Activated CD8-positive, alpha-beta T cell treated with anti-CD3 and anti-CD28 coated beads for 36 hours (primary cell): ENCODE data around the gene TMEM40. TPM values are rescaled to one million over a fixed set of nuclear protein-coding genes. Genes with fewer than 3 reads are reported as not detected.
"Not testable (repeated sequence)": the region's sequence is repeated elsewhere in the genome, so short reads cannot be mapped to it uniquely, and the experiment has no call there.

Experiments used
- ATAC-seq: fragments of 200-7000 bp; cut with Tn5 transposase; one replicate; pipeline ENCODE4 v1.10.0; 2021; ENCODE audit warnings: mild to moderate bottlenecking, moderate library complexity
- CTCF ChIA-PET: fragments of 350-600 bp; sonication (Branson Sonifier 250); formaldehyde crosslinking; loops from one replicate; lab custom pipeline; 2021; ENCODE audit warnings: antibody characterized with exemption; lab: Charles Lee
- POLR2A ChIA-PET: fragments of 350-600 bp; sonication (Branson Sonifier 250); formaldehyde crosslinking; loops from one replicate; lab custom pipeline; 2021; ENCODE audit warnings: antibody characterized with exemption; lab: Charles Lee
- DNase-seq: peaks from one replicate; pipeline ENCODE4 v3.0.0-alpha.2; 2020
- H3K27ac Mint-ChIP-seq: one replicate; pipeline ENCODE4 v1.8.0; 2021; ENCODE audit warnings: mild to moderate bottlenecking, mixed read lengths
- H3K27me3 Mint-ChIP-seq: one replicate; pipeline ENCODE4 v1.8.0; 2021; ENCODE audit warnings: mixed read lengths
- H3K36me3 Mint-ChIP-seq: one replicate; pipeline ENCODE4 v1.8.0; 2021; ENCODE audit warnings: low read depth, mixed read lengths
- H3K4me1 Mint-ChIP-seq: one replicate; pipeline ENCODE4 v1.8.0; 2021; ENCODE audit warnings: low read depth, mixed read lengths
- H3K4me3 Mint-ChIP-seq: one replicate; pipeline ENCODE4 v1.8.0; 2021; ENCODE audit warnings: mild to moderate bottlenecking, moderate library complexity, mixed read lengths
- H3K9me3 Mint-ChIP-seq: one replicate; pipeline ENCODE4 v1.8.0; 2021; ENCODE audit warnings: mixed read lengths
- intact Hi-C: fragments of 100-400 bp; cut with micrococcal nuclease; formaldehyde crosslinking; loops from one replicate; pipeline ENCODE4 v1.10.0; 2022
- total RNA-seq, 2 experiments: library from RNA; stranded (reverse); gene quantifications; one replicate each; pipeline ENCODE4 v1.2.3, GENCODE V29; 2021
- TF ChIP-seq, protein P1 (sequence below): fragments of 200-600 bp; IDR thresholded peaks from one replicate; pipeline ENCODE4 v1.8.0; 2022; ENCODE audit warnings: antibody characterized with exemption, mild to moderate bottlenecking

TMEM40 gene
- total RNA-seq, 2 experiments from 2014 or later = not detected

DNA sequence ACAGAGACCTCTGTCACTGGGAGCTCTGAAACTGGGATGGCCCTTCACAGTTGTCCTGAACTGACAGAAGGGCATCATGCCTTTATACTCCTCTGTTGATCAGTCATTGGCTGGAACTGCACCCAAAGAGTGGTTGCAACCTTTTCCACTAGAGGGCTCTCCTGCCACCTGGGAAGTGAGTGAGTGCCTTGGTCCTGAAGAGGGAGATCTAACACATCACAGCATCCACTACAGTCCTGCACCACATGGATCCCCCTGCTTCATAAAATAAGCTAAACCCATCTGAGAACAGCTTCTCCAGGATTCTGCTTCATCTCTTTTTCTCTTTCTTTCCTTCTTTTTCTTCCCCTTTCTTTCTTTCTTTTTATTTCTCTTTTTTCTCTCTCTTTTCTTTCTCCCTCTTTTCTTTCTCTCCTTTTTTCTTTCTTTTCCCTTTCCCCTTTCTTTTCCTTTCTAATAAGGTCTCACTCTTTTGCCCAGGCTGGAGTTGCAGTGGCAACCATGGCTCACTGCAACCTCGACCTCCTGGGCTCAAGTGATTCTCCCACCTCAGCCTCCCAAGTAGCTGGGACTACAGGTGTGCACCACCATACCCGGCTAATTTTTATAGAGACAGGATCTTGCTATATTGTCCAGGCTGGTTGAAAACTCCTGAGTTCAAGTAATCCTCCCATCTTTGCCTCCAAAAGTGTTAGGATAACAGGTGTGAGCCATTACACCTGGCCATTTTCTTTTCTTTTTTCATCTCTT is 52.4 kb downstream of the TMEM40 start:
- CTCF ChIA-PET = interaction anchor here (0.5 to 2.9 kb wide), 20 partner anchors 10 to 765 kb away, joined by 3 to 12 read pairs (median 4); partner anchors contain the start of gene TSEN2
- TF ChIP-seq, protein P1, sequence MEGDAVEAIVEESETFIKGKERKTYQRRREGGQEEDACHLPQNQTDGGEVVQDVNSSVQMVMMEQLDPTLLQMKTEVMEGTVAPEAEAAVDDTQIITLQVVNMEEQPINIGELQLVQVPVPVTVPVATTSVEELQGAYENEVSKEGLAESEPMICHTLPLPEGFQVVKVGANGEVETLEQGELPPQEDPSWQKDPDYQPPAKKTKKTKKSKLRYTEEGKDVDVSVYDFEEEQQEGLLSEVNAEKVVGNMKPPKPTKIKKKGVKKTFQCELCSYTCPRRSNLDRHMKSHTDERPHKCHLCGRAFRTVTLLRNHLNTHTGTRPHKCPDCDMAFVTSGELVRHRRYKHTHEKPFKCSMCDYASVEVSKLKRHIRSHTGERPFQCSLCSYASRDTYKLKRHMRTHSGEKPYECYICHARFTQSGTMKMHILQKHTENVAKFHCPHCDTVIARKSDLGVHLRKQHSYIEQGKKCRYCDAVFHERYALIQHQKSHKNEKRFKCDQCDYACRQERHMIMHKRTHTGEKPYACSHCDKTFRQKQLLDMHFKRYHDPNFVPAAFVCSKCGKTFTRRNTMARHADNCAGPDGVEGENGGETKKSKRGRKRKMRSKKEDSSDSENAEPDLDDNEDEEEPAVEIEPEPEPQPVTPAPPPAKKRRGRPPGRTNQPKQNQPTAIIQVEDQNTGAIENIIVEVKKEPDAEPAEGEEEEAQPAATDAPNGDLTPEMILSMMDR = peak; percentile 81

DNA sequence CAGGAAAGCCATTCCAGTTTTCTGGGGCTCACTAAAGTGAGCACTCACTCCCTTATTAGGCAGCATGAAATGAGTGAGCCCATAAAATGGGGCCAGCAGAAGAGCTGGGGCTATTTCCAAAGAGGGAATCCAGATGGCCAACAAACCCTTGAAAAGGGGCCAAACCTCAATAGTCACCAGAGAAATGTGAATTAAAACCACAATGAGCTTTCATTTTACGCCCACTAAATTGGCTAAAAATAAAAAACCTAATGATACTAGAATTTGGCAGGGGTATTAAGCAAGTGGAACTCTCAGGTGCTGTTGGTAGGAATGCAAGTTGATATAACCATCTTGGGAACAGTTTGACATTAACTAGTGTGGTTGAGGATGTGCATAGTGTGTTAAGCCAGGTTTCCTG is 53.1 kb downstream of the TMEM40 start:
- TF ChIP-seq, protein P1 = no peak
- Mint-ChIP-seq H3K27ac (no peak overlapping the region), H3K4me1 (peaks cover 2% of the 10 kb centered on the region), H3K4me3 (no peak overlapping the region), H3K9me3 (no peaks in the 10 kb centered on the region), H3K36me3 (no peaks in the 10 kb centered on the region), H3K27me3 (no peaks in the 10 kb centered on the region)
- ChIA-PET CTCF (interaction anchor here (1.0 to 2.9 kb wide), 11 partner anchors 9 to 138 kb away, joined by 3 to 12 read pairs (median 5); no protein-coding TSS in a partner anchor), POLR2A (interaction anchor here (0.9 kb wide), 1 partner anchor 44 kb away, joined by 3 read pairs; no protein-coding TSS in a partner anchor)
- no peak for DNase-seq
- intact Hi-C loops = no loop called here
- ATAC-seq = no peak

More for the DNA sequence above, 52.4 kb downstream of the TMEM40 start:
- intact Hi-C loops = no loop called here
- peak; percentile 99 for ATAC-seq
- DNase-seq = peak; percentile 75
- no peaks in the 10 kb centered on the region for H3K27me3 Mint-ChIP-seq
- H3K4me3 Mint-ChIP-seq = no peak overlapping the region
- H3K36me3 Mint-ChIP-seq = no peaks in the 10 kb centered on the region
- POLR2A ChIA-PET = interaction anchor here (0.9 kb wide), 1 partner anchor 45 kb away, joined by 3 read pairs; no protein-coding TSS in a partner anchor
- H3K4me1 Mint-ChIP-seq = peaks cover 2% of the 10 kb centered on the region
- no peaks in the 10 kb centered on the region for H3K9me3 Mint-ChIP-seq
- H3K27ac Mint-ChIP-seq = no peak overlapping the region

DNA sequence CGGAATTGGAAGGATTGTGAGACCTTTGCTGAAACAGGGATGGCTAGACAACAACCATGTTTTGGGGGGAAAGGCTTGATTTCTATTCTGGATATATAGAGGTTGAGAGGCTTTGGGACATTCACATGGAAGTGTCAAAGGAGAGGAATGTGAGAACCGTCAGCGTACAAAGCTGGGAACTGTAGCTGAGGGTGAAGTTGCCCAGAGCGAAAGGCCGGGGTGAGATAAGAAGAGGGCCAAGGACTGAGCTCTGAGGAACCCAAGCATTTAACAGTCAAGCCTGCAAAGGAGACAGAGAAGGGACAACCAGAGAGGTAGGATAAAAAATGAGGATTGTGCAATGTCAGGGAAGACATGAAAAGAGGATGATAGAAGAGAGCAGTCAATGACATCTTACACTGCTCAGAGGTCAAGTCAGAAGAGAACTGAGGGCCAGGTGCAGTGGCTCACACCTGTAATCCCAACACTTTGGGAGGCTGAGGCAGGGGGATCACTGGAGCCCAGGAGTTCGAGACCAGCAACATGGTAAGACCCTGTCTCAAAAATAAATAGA is 53.6 kb downstream of the TMEM40 start:
- POLR2A ChIA-PET = interaction anchor here (0.9 kb wide), 1 partner anchor 43 kb away, joined by 3 read pairs; no protein-coding TSS in a partner anchor
- TF ChIP-seq, protein P1 = no peak
- DNase-seq (no peak), ATAC-seq (no peak)
- Mint-ChIP-seq H3K36me3 (no peaks in the 10 kb centered on the region), H3K4me3 (no peak overlapping the region), H3K27me3 (no peaks in the 10 kb centered on the region), H3K27ac (no peak overlapping the region), H3K4me1 (peaks cover 2% of the 10 kb centered on the region), H3K9me3 (no peaks in the 10 kb centered on the region)
- CTCF ChIA-PET = interaction anchor here (1.6 to 2.9 kb wide), 5 partner anchors 8 to 105 kb away, joined by 5 to 12 read pairs (median 7); no protein-coding TSS in a partner anchor
- intact Hi-C loops = no loop called here

DNA sequence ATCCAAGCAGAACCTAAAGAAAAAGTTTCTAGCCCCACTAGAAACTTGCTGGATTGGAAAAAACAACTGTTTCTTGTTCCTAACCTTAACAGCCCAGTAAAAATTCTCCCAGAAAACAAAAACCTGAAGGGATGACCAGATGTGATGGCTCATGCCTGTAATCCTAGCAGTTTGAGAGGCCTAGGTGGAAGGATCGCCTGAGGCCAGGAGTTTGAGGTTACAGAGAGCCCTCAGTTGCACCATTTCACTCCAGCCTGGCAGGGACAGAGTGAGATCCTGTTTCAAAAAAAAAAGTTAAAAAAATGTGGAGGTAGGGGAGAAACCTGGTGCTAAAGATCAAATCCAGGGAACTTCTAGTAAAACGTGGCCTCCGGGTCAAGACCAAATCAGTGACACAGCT is 56.6 kb downstream of the TMEM40 start:
- DNase-seq (no peak), ATAC-seq (no peak)
- Mint-ChIP-seq H3K27ac (no peak overlapping the region), H3K27me3 (no peaks in the 10 kb centered on the region), H3K4me1 (peaks cover 2% of the 10 kb centered on the region), H3K36me3 (no peaks in the 10 kb centered on the region), H3K9me3 (no peaks in the 10 kb centered on the region), H3K4me3 (no peak overlapping the region)
- ChIA-PET CTCF (no interaction called here), POLR2A (no interaction called here)
- intact Hi-C loops = no loop called here
- TF ChIP-seq, protein P1 = no peak

DNA sequence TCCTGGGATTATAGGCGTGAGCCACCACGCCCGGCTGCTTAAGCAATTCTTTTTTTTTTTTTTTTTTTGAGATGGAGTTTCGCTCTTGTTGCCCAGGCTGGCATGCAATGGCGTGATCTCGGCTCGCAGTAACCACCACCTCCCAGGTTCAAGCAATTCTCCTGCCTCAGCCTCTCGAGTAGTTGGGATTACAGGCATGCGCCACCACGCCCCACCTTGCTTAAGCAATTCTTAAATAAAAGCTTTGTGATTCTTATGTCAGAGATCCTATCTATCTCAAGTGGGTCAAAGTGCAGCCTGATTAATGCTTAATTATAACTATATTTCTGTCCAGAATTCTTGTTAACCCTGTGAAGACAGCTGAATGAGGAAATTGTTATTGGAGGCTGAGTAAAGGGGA is 57.5 kb downstream of the TMEM40 start:
- ATAC-seq, H3K9me3 Mint-ChIP-seq, DNase-seq, H3K27me3 Mint-ChIP-seq, H3K4me1 Mint-ChIP-seq, H3K4me3 Mint-ChIP-seq, intact Hi-C loops, H3K36me3 Mint-ChIP-seq, H3K27ac Mint-ChIP-seq, CTCF ChIA-PET: not testable (repeated sequence)
- POLR2A ChIA-PET = interaction anchor here (0.9 kb wide), 1 partner anchor 57 kb away, joined by 5 read pairs; no protein-coding TSS in a partner anchor
